HepG2 (cell line): ENCODE data around the gene NRP1. TPM values are rescaled to one million over a fixed set of nuclear protein-coding genes. Genes with fewer than 3 reads are reported as not detected.

Experiments used
- ATAC-seq: fragments of 200-7000 bp; cut with Tn5 transposase; 3 replicates; pipeline ENCODE4 v1.9.1; 2020; ENCODE audit warnings: mild to moderate bottlenecking, moderate library complexity
- BruUV-seq: library from RNA; stranded (reverse); fragments of 400-500 nt; replicated peaks from 2 replicates; lab custom pipeline; 2021; lab: Mats Ljungman, UMichigan
- CTCF ChIA-PET: fragments of 300-600 bp; formaldehyde crosslinking; extraction: SDS; loops from one replicate; lab custom pipeline; 2021; ENCODE audit warnings: low total read pairs, inconsistent platforms, low intra/inter-chr PET ratio; lab: Yijun Ruan, JAX
- POLR2A ChIA-PET: fragments of 350-600 bp; sonication (Branson Sonifier 250); formaldehyde crosslinking; loops from one replicate; lab custom pipeline; 2020; ENCODE audit warnings: antibody characterized with exemption, inconsistent platforms; lab: Yijun Ruan, JAX
- DNase-seq: peaks from one replicate; pipeline ENCODE4 v3.0.0-alpha.2; 2015; ENCODE audit warnings: low spot score
- FAIRE-seq: peaks from 3 replicates; lab custom pipeline; 2011; peaks lifted over from hg19 to GRCh38; lab: Jason Lieb, UNC
- H2AFZ ChIP-seq: one replicate; pipeline ENCODE4 v1.6.1; 2011; ENCODE audit warnings: low read length, inconsistent platforms
- H3K27ac ChIP-seq: fragments of 300-600 bp; 3 replicates; pipeline ENCODE4 v1.8.0; 2011; ENCODE audit warnings: mixed run types, mild to moderate bottlenecking, mixed read lengths, low read length, inconsistent platforms; ENCODE audit not compliant: insufficient read depth; ENCODE audit errors: extremely low read length
- H3K27me3 ChIP-seq, 2 experiments: fragments of 200-600 bp in 1 of 2; 2 replicates in 1 of 2; 3 replicates in 1 of 2; pipeline versions ENCODE4 v1.6.0 to v1.8.0; 2011; ENCODE audit warnings: low read length in 2 of 2, mild to moderate bottlenecking in 2 of 2, moderate library complexity in 2 of 2, inconsistent platforms in 1 of 2; ENCODE audit not compliant: insufficient read depth in 2 of 2, control insufficient read depth in 1 of 2
- H3K36me3 ChIP-seq, 2 experiments: fragments of 200-600 bp in 1 of 2; replicated peaks in 1 of 2; 2 replicates in 1 of 2; 3 replicates in 1 of 2; pipeline versions ENCODE4 v1.5.1 to v1.8.0; 2011; ENCODE audit warnings: low read length in 2 of 2, inconsistent platforms in 1 of 2; ENCODE audit not compliant: insufficient read depth in 2 of 2, control insufficient read depth in 1 of 2
- H3K4me1 ChIP-seq: 2 replicates; pipeline ENCODE4 v1.5.1; 2012; ENCODE audit warnings: low read length, inconsistent platforms; ENCODE audit not compliant: insufficient read depth
- H3K4me2 ChIP-seq: 2 replicates; pipeline ENCODE4 v1.6.0; 2011; ENCODE audit warnings: low read depth, low read length, inconsistent platforms
- H3K4me3 ChIP-seq, 3 experiments: fragments of 200-600 bp in 1 of 3; sonication (generic), shearing (Covaris generic) in 1 of 3; replicated peaks in 1 of 3; 2 replicates each; pipeline ENCODE4 v1.5.1; 2011 to 2016; ENCODE audit warnings: low read length in 3 of 3, inconsistent platforms in 2 of 3, low read depth in 2 of 3, mild to moderate bottlenecking in 2 of 3, control low read depth in 1 of 3, mixed read lengths in 1 of 3; ENCODE audit not compliant: insufficient read depth in 1 of 3
- H3K79me2 ChIP-seq: one replicate; pipeline ENCODE4 v1.6.1; 2011; ENCODE audit warnings: low read length, inconsistent platforms; ENCODE audit not compliant: insufficient read depth
- H3K9ac ChIP-seq: 2 replicates; pipeline ENCODE4 v1.6.0; 2011; ENCODE audit warnings: mild to moderate bottlenecking, low read depth, low read length, inconsistent platforms; ENCODE audit not compliant: insufficient read depth
- H3K9me3 ChIP-seq: 2 replicates; pipeline ENCODE4 v1.5.1; 2012; ENCODE audit warnings: mild to moderate bottlenecking, low read length
- H4K20me1 ChIP-seq: 2 replicates; pipeline ENCODE4 v1.6.0; 2011; ENCODE audit warnings: inconsistent platforms, mild to moderate bottlenecking, low read length, moderate library complexity; ENCODE audit not compliant: insufficient read depth
- CAMTA2 ChIP-seq: sonication (generic); formaldehyde crosslinking; IDR thresholded peaks from 2 replicates; pipeline ENCODE4 v1.4.0; 2020; ENCODE audit warnings: mild to moderate bottlenecking, missing genetic modification reagents, borderline replicate concordance
- GLI4 ChIP-seq: sonication (generic); formaldehyde crosslinking; IDR thresholded peaks from 2 replicates; pipeline ENCODE4 v1.5.1; 2020; ENCODE audit warnings: missing genetic modification reagents, mild to moderate bottlenecking, moderate library complexity, borderline replicate concordance
- IKZF4 ChIP-seq: sonication (generic); formaldehyde crosslinking; IDR thresholded peaks from 2 replicates; pipeline ENCODE4 v1.5.1; 2020; ENCODE audit warnings: borderline replicate concordance, mild to moderate bottlenecking, low read depth, missing genetic modification reagents; ENCODE audit errors: not compliant biosample characterization
- MAFF ChIP-seq: IDR thresholded peaks from 2 replicates; pipeline ENCODE4 v1.6.1; 2011; ENCODE audit warnings: low read depth, low read length, improper control_type of control experiment
- MAFK ChIP-seq, 2 experiments: IDR thresholded peaks in 1 of 2; conservative IDR thresholded peaks in 1 of 2; 2 replicates each; pipeline ENCODE4 v1.6.1; 2011; ENCODE audit warnings: improper control_type of control experiment in 2 of 2, low read length in 2 of 2
- NFATC3 ChIP-seq: sonication (generic); formaldehyde crosslinking; IDR thresholded peaks from 2 replicates; pipeline ENCODE4 v1.5.1; 2020; ENCODE audit warnings: mild to moderate bottlenecking, missing genetic modification reagents
- NFE2L2 ChIP-seq: fragments of 150-350 bp; IDR thresholded peaks from 2 replicates; pipeline ENCODE4 v1.6.1; 2014; ENCODE audit warnings: low read length
- PHF20 ChIP-seq: sonication (generic); formaldehyde crosslinking; IDR thresholded peaks from 2 replicates; pipeline ENCODE4 v1.5.0; 2020; ENCODE audit warnings: mild to moderate bottlenecking, missing genetic modification reagents
- SAP130 ChIP-seq: IDR thresholded peaks from 2 replicates; pipeline ENCODE4 v1.6.1; 2016; ENCODE audit warnings: low read depth
- ZNF274 ChIP-seq: sonication (generic); formaldehyde crosslinking; IDR thresholded peaks from 2 replicates; pipeline ENCODE4 v1.5.1; 2020; ENCODE audit warnings: mild to moderate bottlenecking, missing genetic modification reagents
- ZNF296 ChIP-seq: sonication (generic); formaldehyde crosslinking; conservative IDR thresholded peaks from 2 replicates; pipeline ENCODE4 v1.5.0; 2020; ENCODE audit warnings: mild to moderate bottlenecking, missing genetic modification reagents
- ZNF382 ChIP-seq: sonication (generic); formaldehyde crosslinking; IDR thresholded peaks from 2 replicates; pipeline ENCODE4 v1.5.0; 2020; ENCODE audit warnings: missing genetic modification reagents, mild to moderate bottlenecking, borderline replicate concordance
- ZNF562 ChIP-seq: sonication (generic); formaldehyde crosslinking; IDR thresholded peaks from 2 replicates; pipeline ENCODE4 v1.8.0; 2022; ENCODE audit warnings: missing genetic modification reagents, borderline replicate concordance
- ZNF775 ChIP-seq: sonication (generic); formaldehyde crosslinking; IDR thresholded peaks from 2 replicates; pipeline ENCODE4 v1.4.0; 2020; ENCODE audit warnings: missing genetic modification reagents, mild to moderate bottlenecking, moderate library complexity, borderline replicate concordance
- WGBS: methylation state at CpG from one replicate; pipeline ENCODE4 v1.1.6; 2017; ENCODE audit warnings: low lambda C conversion rate; 5-methylcytosine and 5-hydroxymethylcytosine counted together
- in situ Hi-C: cut with HindIII; loops from 2 replicates; pipeline ENCODE4 v1.10.0; 2017; ENCODE audit warnings: low pct_unique_long_range_greater_than_20kb; ENCODE audit not compliant: extremely low pct_ligation_motif_present
- intact Hi-C: fragments of 100-400 bp; cut with micrococcal nuclease; formaldehyde crosslinking; loops from one replicate; pipeline ENCODE4 v1.10.0; 2022; ENCODE audit not compliant: unreplicated experiment
- polyA plus RNA-seq, 8 experiments: library from polyadenylated mRNA; depleted of rRNA in 3 of 8; stranded (reverse) in 7 of 8; unstranded in 1 of 8; fragments of >200 nt; fragmentation: Illumina TruSeq in 4 of 8; extraction: Trizol in 4 of 8; gene quantifications; 2 replicates each; pipeline versions ENCODE4 v1.2.1 to v1.2.3, GENCODE V29; 2011 to 2016; ENCODE audit warnings: low read depth in 4 of 8, missing spikeins in 1 of 8, mixed read lengths in 1 of 8; ENCODE audit not compliant: insufficient read depth in 1 of 8
- total RNA-seq, 5 experiments: library from RNA; depleted of rRNA; stranded (reverse); fragments of >200 nt; fragmentation: Illumina TruSeq; extraction: Trizol; gene quantifications; 2 replicates each; pipeline ENCODE4 v1.2.3, GENCODE V29; 2016; ENCODE audit warnings: low read depth in 1 of 5
- TF ChIP-seq, protein P1 (sequence below): IDR thresholded peaks from 2 replicates; pipeline ENCODE4 v1.6.1; 2016
- TF ChIP-seq, protein P2 (sequence below): sonication (generic); formaldehyde crosslinking; IDR thresholded peaks from 2 replicates; pipeline ENCODE4 v1.4.0; 2020; ENCODE audit warnings: missing genetic modification reagents

NRP1 gene
- total and polyA plus RNA-seq, 2 of the 13 experiments (the other 11 are each of a cell fraction or from before 2014, with no cell fraction given), result 5.3 to 5.8 TPM

DNA sequence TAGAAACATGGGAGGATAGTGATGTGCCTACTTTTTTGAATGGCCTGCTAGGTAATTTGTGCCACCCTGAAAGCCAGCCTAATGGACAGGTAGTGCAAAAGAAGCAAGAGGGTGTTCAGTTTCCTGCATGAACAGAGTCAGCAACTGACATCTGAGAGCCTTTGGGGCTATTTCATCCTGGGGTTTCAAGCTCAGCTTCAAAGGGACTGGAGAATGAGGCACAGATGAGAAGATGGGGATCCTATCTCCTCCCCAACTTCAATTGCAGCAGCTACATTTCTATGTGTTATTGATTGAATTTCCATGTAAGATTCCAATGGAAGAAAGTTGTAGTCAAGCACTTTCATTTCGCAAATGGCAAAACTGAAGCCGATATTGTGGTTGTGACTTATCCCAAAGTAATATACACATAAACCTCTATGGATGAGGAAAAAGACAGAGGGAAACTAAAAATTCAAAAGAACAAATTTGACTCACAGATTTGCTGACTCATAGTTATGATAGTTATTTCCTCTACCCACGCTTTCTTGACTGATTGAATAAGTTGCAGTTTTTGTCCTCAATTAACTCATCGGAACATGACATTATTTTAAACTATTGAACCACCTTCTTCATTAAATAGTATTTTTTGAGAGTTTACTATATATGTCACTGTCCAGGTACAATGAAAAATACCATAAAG lies 42.6 kb upstream of the NRP1 start:
- no TSS peak for BruUV-seq
- no peaks in the 10 kb centered on the region for H3K79me2 ChIP-seq
- H3K4me2 ChIP-seq, result no peak overlapping the region
- intact Hi-C loops, result no loop called here
- no peaks in the 10 kb centered on the region for H3K36me3 ChIP-seq
- H3K9me3 ChIP-seq, result no peaks in the 10 kb centered on the region
- TF ChIP-seq MAFF (peak; percentile 84), NFE2L2 (peak; percentile 74), ZNF775 (no peak), MAFK (conservative IDR thresholded peaks at IDR 0.05 in 1 of 2, IDR thresholded peaks at IDR 0.05 in 1 of 2; ENCODE audit: low read length in 2 of 2) (peak; percentile 80 to 86)
- TF ChIP-seq, protein P1, sequence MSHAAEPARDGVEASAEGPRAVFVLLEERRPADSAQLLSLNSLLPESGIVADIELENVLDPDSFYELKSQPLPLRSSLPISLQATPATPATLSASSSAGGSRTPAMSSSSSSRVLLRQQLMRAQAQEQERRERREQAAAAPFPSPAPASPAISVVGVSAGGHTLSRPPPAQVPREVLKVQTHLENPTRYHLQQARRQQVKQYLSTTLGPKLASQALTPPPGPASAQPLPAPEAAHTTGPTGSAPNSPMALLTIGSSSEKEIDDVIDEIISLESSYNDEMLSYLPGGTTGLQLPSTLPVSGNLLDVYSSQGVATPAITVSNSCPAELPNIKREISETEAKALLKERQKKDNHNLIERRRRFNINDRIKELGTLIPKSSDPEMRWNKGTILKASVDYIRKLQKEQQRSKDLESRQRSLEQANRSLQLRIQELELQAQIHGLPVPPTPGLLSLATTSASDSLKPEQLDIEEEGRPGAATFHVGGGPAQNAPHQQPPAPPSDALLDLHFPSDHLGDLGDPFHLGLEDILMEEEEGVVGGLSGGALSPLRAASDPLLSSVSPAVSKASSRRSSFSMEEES (CRISPR knock-in tag), result no peak
- H3K27ac ChIP-seq, result no peak overlapping the region
- peaks cover 8% of the 10 kb centered on the region for H3K4me1 ChIP-seq
- ChIA-PET CTCF (no interaction called here), POLR2A (no interaction called here)
- in situ Hi-C loops, result no loop called here
- peaks cover 0 to 3% of the 10 kb centered on the region in 2 experiments; a peak in 1 of 5 replicates for H3K27me3 ChIP-seq
- H3K4me3 ChIP-seq, result no peak overlapping the region
- FAIRE-seq (no peak), ATAC-seq (no peak), DNase-seq (no peak)
- H3K9ac ChIP-seq, result no peak overlapping the region
- 84% methylated on average over 4 of the region's 4 CpGs for WGBS
- no peaks in the 10 kb centered on the region for H4K20me1 ChIP-seq
- H2AFZ ChIP-seq, result no peak overlapping the region

DNA sequence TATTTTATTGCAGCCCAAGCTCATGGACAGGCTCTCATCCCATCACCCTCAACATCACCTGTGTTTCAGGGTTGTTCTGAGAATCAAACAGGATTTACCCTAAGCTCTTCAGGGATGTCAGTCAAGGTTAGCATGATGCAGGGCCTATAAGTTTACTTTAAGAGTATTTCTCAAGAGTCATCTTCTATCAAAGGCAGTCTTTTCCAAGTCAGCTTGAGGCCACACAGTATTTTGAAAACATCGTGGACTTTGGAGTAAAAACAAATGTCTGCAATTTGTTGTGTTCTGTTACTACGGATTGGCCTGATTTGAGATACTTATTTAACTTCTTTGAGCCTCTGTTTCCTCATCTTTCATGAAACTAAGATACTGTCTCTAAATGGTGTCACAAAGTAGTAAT lies 42.0 kb upstream of the NRP1 start:
- Histone ChIP-seq H2AFZ (no peak overlapping the region), H3K4me1 (peaks cover 1% of the 10 kb centered on the region), H3K27ac (no peak overlapping the region), H3K36me3 (no peaks in the 10 kb centered on the region), H3K4me2 (no peak overlapping the region), H3K9me3 (no peaks in the 10 kb centered on the region), H3K79me2 (no peaks in the 10 kb centered on the region), H4K20me1 (no peaks in the 10 kb centered on the region), H3K27me3 (peaks cover 0 to 3% of the 10 kb centered on the region in 2 experiments; a peak in 1 of 5 replicates), H3K9ac (no peak overlapping the region), H3K4me3 (no peak overlapping the region)
- DNase-seq, result no peak
- BruUV-seq, result no TSS peak
- no peak for FAIRE-seq
- intact Hi-C loops, result no loop called here
- ATAC-seq, result no peak
- POLR2A ChIA-PET, result no interaction called here
- WGBS, result 10% methylated on average over 2 of the region's 2 CpGs
- CTCF ChIA-PET, result no interaction called here
- in situ Hi-C loops, result no loop called here
- TF ChIP-seq ZNF296 (CRISPR knock-in tag) (no peak), GLI4 (CRISPR knock-in tag) (no peak), IKZF4 (CRISPR knock-in tag) (no peak), CAMTA2 (CRISPR knock-in tag) (no peak), NFATC3 (no peak), PHF20 (no peak), ZNF382 (CRISPR knock-in tag) (no peak), ZNF274 (no peak), ZNF562 (CRISPR knock-in tag) (no peak), SAP130 (CRISPR knock-in tag) (no peak)
- TF ChIP-seq, protein P2, sequence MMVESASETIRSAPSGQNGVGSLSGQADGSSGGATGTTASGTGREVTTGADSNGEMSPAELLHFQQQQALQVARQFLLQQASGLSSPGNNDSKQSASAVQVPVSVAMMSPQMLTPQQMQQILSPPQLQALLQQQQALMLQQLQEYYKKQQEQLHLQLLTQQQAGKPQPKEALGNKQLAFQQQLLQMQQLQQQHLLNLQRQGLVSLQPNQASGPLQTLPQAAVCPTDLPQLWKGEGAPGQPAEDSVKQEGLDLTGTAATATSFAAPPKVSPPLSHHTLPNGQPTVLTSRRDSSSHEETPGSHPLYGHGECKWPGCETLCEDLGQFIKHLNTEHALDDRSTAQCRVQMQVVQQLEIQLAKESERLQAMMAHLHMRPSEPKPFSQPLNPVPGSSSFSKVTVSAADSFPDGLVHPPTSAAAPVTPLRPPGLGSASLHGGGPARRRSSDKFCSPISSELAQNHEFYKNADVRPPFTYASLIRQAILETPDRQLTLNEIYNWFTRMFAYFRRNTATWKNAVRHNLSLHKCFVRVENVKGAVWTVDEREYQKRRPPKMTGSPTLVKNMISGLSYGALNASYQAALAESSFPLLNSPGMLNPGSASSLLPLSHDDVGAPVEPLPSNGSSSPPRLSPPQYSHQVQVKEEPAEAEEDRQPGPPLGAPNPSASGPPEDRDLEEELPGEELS (CRISPR knock-in tag), result no peak
